A549 (cell line): ENCODE results near the gene RAB1B. TPM values are rescaled to one million over a fixed set of nuclear protein-coding genes. Genes with fewer than 3 reads are reported as not detected.

Experiments
- ATAC-seq, 2 experiments: fragments of 200-7000 bp in 1 of 2; fragments of >200 bp in 1 of 2; cut with Nextera tagmentation in 1 of 2; cut with Tn5 transposase in 1 of 2; 3 replicates each; pipeline versions ENCODE4 v1.8.0 to v1.9.1; 2018 to 2020; ENCODE audit warnings: mild to moderate bottlenecking in 1 of 2, moderate library complexity in 1 of 2
- CTCF ChIA-PET: fragments of 300-600 bp; sonication (Branson Sonifier 250); formaldehyde crosslinking; extraction: SDS; loops from one replicate; lab custom pipeline; 2021; ENCODE audit warnings: antibody characterized with exemption, inconsistent platforms; lab: Yijun Ruan, JAX
- POLR2A ChIA-PET: fragments of 350-600 bp; formaldehyde crosslinking; extraction: SDS; loops from one replicate; lab custom pipeline; 2021; ENCODE audit warnings: antibody characterized with exemption, inconsistent platforms; lab: Yijun Ruan, JAX
- DNase-seq, 2 experiments: peaks; one replicate each; pipeline versions ENCODE4 v3.0.0 to v3.0.0-alpha.2; 2011 to 2016; ENCODE audit warnings: low read depth in 1 of 2, low spot score in 1 of 2
- FAIRE-seq: peaks from 2 replicates; lab custom pipeline; 2011; peaks lifted over from hg19 to GRCh38; lab: Jason Lieb, UNC
- H3K27ac ChIP-seq, 2 experiments: fragments of >200 bp; sonication (Bioruptor Twin); formaldehyde crosslinking; 3 replicates each; pipeline ENCODE4 v1.5.1; 2016 to 2017
- H3K4me1 ChIP-seq: fragments of >200 bp; sonication (Bioruptor Twin); formaldehyde crosslinking; 3 replicates; pipeline ENCODE4 v1.6.1; 2016
- H3K4me2 ChIP-seq: fragments of >200 bp; sonication (Bioruptor Twin); formaldehyde crosslinking; 3 replicates; pipeline ENCODE4 v1.6.1; 2016
- H3K4me3 ChIP-seq: fragments of >200 bp; sonication (Bioruptor Twin); formaldehyde crosslinking; 3 replicates; pipeline ENCODE4 v1.5.1; 2016
- H3K9me3 ChIP-seq: fragments of >200 bp; sonication (Bioruptor Twin); formaldehyde crosslinking; 3 replicates; pipeline ENCODE4 v1.6.1; 2016
- CBX2 ChIP-seq: fragments of 200-600 bp; sonication (generic); IDR thresholded peaks from 2 replicates; pipeline ENCODE4 v1.6.1; 2016; ENCODE audit warnings: low read depth, mild to moderate bottlenecking, borderline replicate concordance
- CEBPB ChIP-seq, 2 experiments: fragments of >200 bp in 1 of 2; sonication (Bioruptor Twin) in 1 of 2; formaldehyde crosslinking in 1 of 2; IDR thresholded peaks; 2 replicates each; pipeline ENCODE4 v1.6.1; 2012 to 2016
- FOSB ChIP-seq: fragments of 250-450 bp; sonication (Bioruptor Pico); IDR thresholded peaks from 2 replicates; pipeline ENCODE4 v1.5.0; 2020; ENCODE audit warnings: mild to moderate bottlenecking, moderate library complexity
- FOXS1 ChIP-seq: fragments of 250-450 bp; sonication (Bioruptor Pico); IDR thresholded peaks from 2 replicates; pipeline ENCODE4 v1.5.0; 2020; ENCODE audit warnings: mild to moderate bottlenecking, moderate library complexity
- HDAC2 ChIP-seq: fragments of 200-600 bp; sonication (generic); IDR thresholded peaks from 2 replicates; pipeline ENCODE4 v1.6.1; 2016
- HOXB13 ChIP-seq: fragments of 250-450 bp; sonication (Bioruptor Pico); IDR thresholded peaks from 2 replicates; pipeline ENCODE4 v1.5.0; 2020; ENCODE audit warnings: low read depth, mild to moderate bottlenecking, moderate library complexity
- KDM5A ChIP-seq: fragments of 200-600 bp; sonication (generic); IDR thresholded peaks from 2 replicates; pipeline ENCODE4 v1.6.1; 2016; ENCODE audit warnings: antibody characterized with exemption, mild to moderate bottlenecking
- NFE2L2 ChIP-seq: fragments of 150-350 bp; conservative IDR thresholded peaks from 2 replicates; pipeline ENCODE4 v1.6.1; 2014; ENCODE audit warnings: low read length
- RARB ChIP-seq: fragments of 250-450 bp; sonication (Bioruptor Pico); IDR thresholded peaks from 2 replicates; pipeline ENCODE4 v1.8.0; 2021; ENCODE audit warnings: mild to moderate bottlenecking, moderate library complexity
- TFCP2L1 ChIP-seq: fragments of 250-450 bp; sonication (Bioruptor Pico); IDR thresholded peaks from 2 replicates; pipeline ENCODE4 v1.5.0; 2021; ENCODE audit warnings: mild to moderate bottlenecking
- TP53 ChIP-seq: fragments of 250-450 bp; sonication (Bioruptor Pico); IDR thresholded peaks from 2 replicates; pipeline ENCODE4 v1.5.0; 2021; ENCODE audit warnings: mild to moderate bottlenecking, moderate library complexity
- ZNF302 ChIP-seq: fragments of 250-450 bp; sonication (Bioruptor Pico); IDR thresholded peaks from 2 replicates; pipeline ENCODE4 v1.9.0; 2021; ENCODE audit warnings: inconsistent platforms, mild to moderate bottlenecking, moderate library complexity
- ZSCAN20 ChIP-seq: fragments of 250-450 bp; sonication (Bioruptor Pico); IDR thresholded peaks from 2 replicates; pipeline ENCODE4 v1.8.0; 2022; ENCODE audit warnings: mild to moderate bottlenecking, moderate library complexity
- WGBS: methylation state at CpG from one replicate; pipeline ENCODE4 v1.1.6; 2017; ENCODE audit errors: missing lambda C conversion rate; 5-methylcytosine and 5-hydroxymethylcytosine counted together
- polyA plus RNA-seq, 4 experiments: library from polyadenylated mRNA; depleted of rRNA in 3 of 4; stranded (reverse); fragments of >200 nt; fragmentation: RNase III in 1 of 4; extraction: RNeasy Plus Mini Kit Qiagen cat#74134 plus additional on column Dnase treatment in 1 of 4; gene quantifications; 2 replicates in 3 of 4; 3 replicates in 1 of 4; pipeline ENCODE4 v1.2.3, GENCODE V29; 2011 to 2017
- TF ChIP-seq, protein P1 (sequence below): fragments of 200-600 bp; sonication (generic); IDR thresholded peaks from 2 replicates; pipeline ENCODE4 v1.6.1; 2016; ENCODE audit warnings: antibody characterized with exemption, mild to moderate bottlenecking, moderate library complexity
- TF ChIP-seq, protein P2 (sequence below): fragments of 250-450 bp; sonication (Bioruptor Pico); IDR thresholded peaks from 2 replicates; pipeline ENCODE4 v1.5.0; 2021; ENCODE audit warnings: mild to moderate bottlenecking, moderate library complexity, borderline replicate concordance
- TF ChIP-seq, protein P3 (sequence below): fragments of >200 bp; sonication (Bioruptor Twin); formaldehyde crosslinking; IDR thresholded peaks from 2 replicates; pipeline ENCODE4 v1.6.1; 2016
- TF ChIP-seq, protein P4 (sequence below): fragments of 450-650 bp; IDR thresholded peaks from 2 replicates; pipeline ENCODE4 v1.6.1; 2014; ENCODE audit warnings: antibody characterized with exemption
- TF ChIP-seq, protein P5 (sequence below): fragments of 150-350 bp; IDR thresholded peaks from 2 replicates; pipeline ENCODE4 v1.6.1; 2014; ENCODE audit warnings: low read depth, mild to moderate bottlenecking, low read length

RAB1B gene
- polyA plus RNA-seq, 2 of the 4 experiments (the other 2 are of a cell fraction), result 87.8 to 147 TPM

DNA sequence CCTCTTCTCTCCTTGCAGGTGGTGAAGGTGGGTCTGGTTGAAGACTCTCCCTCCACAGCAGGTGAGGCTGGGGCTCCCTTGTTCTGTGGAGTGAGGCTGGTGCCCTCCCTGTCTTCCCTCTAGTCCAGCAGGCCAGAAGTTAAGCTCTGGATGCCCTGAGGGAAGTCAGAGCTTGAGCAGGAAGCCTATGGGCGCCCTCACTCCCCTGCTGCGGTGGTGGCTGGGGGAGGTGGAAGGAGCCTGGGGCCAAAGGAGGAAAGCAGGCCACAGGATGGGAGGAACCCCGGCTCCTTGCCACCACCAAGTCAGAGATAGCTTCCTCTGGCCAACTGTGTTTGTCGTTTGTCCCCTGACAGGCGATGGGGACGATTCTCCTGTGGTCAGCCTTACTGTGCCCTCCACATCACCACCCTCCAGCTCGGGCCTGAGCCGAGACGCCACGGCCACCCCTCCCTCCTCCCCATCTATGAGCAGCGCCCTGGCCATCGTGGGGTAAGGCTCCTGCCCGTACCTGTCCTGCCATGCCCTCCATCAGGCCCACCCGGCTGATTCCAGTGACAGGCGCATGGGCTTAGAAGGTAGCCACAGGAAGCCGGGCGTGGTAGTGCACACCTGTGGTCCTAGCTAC is 29.5 kb upstream of the RAB1B start:
- Histone ChIP-seq H3K9me3 (no peaks in the 10 kb centered on the region), H3K27ac (no peak overlapping the region), H3K4me1 (no peaks in the 10 kb centered on the region), H3K4me2 (no peak overlapping the region), H3K4me3 (no peak overlapping the region)
- 93% methylated on average over 17 of the region's 17 CpGs for WGBS
- TF ChIP-seq, protein P1, sequence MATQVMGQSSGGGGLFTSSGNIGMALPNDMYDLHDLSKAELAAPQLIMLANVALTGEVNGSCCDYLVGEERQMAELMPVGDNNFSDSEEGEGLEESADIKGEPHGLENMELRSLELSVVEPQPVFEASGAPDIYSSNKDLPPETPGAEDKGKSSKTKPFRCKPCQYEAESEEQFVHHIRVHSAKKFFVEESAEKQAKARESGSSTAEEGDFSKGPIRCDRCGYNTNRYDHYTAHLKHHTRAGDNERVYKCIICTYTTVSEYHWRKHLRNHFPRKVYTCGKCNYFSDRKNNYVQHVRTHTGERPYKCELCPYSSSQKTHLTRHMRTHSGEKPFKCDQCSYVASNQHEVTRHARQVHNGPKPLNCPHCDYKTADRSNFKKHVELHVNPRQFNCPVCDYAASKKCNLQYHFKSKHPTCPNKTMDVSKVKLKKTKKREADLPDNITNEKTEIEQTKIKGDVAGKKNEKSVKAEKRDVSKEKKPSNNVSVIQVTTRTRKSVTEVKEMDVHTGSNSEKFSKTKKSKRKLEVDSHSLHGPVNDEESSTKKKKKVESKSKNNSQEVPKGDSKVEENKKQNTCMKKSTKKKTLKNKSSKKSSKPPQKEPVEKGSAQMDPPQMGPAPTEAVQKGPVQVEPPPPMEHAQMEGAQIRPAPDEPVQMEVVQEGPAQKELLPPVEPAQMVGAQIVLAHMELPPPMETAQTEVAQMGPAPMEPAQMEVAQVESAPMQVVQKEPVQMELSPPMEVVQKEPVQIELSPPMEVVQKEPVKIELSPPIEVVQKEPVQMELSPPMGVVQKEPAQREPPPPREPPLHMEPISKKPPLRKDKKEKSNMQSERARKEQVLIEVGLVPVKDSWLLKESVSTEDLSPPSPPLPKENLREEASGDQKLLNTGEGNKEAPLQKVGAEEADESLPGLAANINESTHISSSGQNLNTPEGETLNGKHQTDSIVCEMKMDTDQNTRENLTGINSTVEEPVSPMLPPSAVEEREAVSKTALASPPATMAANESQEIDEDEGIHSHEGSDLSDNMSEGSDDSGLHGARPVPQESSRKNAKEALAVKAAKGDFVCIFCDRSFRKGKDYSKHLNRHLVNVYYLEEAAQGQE, result no peak
- TF ChIP-seq HDAC2 (no peak), KDM5A (no peak), NFE2L2 (no peak)
- TF ChIP-seq, protein P2, sequence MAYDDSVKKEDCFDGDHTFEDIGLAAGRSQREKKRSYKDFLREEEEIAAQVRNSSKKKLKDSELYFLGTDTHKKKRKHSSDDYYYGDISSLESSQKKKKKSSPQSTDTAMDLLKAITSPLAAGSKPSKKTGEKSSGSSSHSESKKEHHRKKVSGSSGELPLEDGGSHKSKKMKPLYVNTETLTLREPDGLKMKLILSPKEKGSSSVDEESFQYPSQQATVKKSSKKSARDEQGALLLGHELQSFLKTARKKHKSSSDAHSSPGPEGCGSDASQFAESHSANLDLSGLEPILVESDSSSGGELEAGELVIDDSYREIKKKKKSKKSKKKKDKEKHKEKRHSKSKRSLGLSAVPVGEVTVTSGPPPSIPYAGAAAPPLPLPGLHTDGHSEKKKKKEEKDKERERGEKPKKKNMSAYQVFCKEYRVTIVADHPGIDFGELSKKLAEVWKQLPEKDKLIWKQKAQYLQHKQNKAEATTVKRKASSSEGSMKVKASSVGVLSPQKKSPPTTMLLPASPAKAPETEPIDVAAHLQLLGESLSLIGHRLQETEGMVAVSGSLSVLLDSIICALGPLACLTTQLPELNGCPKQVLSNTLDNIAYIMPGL (CRISPR knock-in tag), result no peak
- CTCF ChIA-PET, result interaction anchor here (1.2 to 1.5 kb wide), 3 partner anchors 14 to 21 kb away, joined by 3 to 6 read pairs (median 4); no protein-coding TSS in a partner anchor
- no peak for DNase-seq
- ATAC-seq, result no peak
- POLR2A ChIA-PET, result no interaction called here
- FAIRE-seq, result no peak

DNA sequence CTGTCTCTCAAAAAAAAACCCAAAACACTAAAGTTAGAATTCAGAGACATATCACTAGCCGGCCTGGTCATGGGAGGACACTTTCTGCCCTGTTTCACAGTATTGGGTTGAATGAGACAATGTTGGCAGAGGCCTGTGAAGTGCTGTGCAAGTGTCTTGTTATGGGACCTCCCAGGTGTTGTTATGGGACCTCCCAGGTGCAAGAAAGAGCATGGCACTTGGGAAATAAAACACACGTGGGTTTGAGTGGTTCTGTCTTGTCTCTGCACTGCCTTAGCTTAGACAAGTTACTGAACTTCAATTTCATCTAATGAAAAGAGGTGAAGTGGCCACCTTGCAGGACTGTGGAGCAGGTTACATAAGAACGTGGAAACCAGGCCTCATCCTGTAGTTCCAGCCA is 28.9 kb upstream of the RAB1B start:
- H3K4me1 ChIP-seq, result no peaks in the 10 kb centered on the region
- H3K4me2 ChIP-seq, result no peak overlapping the region
- CTCF ChIA-PET, result interaction anchor here (1.2 to 1.5 kb wide), 2 partner anchors 17 to 21 kb away, joined by 3 to 6 read pairs; no protein-coding TSS in a partner anchor
- no peak for ATAC-seq
- POLR2A ChIA-PET, result no interaction called here
- no peak overlapping the region for H3K4me3 ChIP-seq
- DNase-seq, result no peak
- no peaks in the 10 kb centered on the region for H3K9me3 ChIP-seq
- WGBS, result 69% methylated on average over 3 of the region's 3 CpGs
- H3K27ac ChIP-seq, result no peak overlapping the region
- no peak for FAIRE-seq
- TF ChIP-seq, protein P3, sequence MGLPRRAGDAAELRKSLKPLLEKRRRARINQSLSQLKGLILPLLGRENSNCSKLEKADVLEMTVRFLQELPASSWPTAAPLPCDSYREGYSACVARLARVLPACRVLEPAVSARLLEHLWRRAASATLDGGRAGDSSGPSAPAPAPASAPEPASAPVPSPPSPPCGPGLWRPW, result no peak
- TF ChIP-seq ZSCAN20, result no peak
- TF ChIP-seq RARB (CRISPR knock-in tag), result no peak

DNA sequence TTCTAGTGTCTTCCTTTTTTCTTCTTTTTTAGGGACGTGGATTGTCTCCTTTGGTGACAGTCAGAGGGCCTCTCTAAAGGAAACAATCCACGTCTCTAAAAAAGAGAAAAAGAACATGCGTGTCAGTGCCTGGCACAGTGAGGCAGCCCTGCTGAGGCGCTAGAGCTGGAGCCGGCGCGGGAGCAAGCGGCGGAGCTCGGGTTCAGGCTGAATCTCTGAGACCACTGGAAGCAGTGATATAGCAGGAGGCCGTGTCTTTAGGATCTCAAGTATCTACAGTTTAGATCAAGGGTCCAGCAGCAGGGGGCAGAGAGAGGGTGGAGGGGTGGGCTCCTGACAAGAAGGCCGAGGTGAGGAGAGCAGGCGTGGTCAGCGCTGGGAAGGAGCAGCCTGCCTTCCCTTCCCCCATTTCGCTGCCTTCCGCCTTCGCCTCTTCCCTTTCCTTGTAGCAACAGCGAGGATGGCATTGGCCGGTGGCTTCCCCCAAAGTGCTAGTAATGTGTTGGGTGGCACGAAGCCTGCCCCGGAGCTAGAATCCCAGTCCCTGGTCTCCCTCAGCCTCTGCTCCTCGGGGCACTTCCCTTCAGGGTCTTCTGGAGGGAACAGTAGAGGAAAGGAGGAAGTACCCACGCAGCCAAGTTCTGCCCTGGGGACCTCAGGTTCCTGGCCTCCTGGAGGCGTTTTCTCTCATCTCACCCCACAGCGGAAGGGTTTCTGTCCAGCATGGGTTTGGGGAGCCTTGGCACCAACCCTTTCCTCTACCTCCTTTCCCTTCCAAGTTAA is 28.2 kb upstream of the RAB1B start:
- POLR2A ChIA-PET, result no interaction called here
- DNase-seq (no peak), ATAC-seq (no peak), FAIRE-seq (no peak)
- H3K4me3 ChIP-seq, result no peak overlapping the region
- TF ChIP-seq FOXS1 (CRISPR knock-in tag) (no peak), TFCP2L1 (no peak)
- CTCF ChIA-PET, result interaction anchor here (0.7 to 6.9 kb wide), 4 partner anchors 13 to 21 kb away, joined by 3 to 72 read pairs (median 5); no protein-coding TSS in a partner anchor
- no peaks in the 10 kb centered on the region for H3K9me3 ChIP-seq
- H3K4me1 ChIP-seq, result no peaks in the 10 kb centered on the region
- H3K4me2 ChIP-seq, result no peak overlapping the region
- H3K27ac ChIP-seq, result no peak overlapping the region
- WGBS, result 94% methylated on average over 25 of the region's 25 CpGs

DNA sequence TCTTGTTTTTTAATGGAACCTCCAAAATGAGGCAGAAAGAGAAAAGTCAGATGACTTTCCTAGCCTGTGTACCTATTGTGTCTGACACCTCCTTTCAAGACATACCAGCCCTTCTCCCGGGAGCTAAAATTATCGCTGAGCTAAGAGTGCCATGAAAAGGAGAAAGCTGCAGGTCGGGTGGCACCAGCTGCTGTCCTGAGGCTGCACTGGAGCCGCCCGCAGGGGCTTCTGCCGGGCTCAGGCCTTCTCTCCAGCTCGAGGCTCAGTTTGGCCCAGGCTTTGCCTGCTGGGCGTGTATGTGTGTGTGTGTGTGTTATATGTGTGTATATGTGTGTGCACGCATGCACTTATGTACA is 27.7 kb upstream of the RAB1B start:
- Histone ChIP-seq H3K4me3 (no peak overlapping the region), H3K4me1 (no peaks in the 10 kb centered on the region), H3K27ac (no peak overlapping the region), H3K9me3 (no peaks in the 10 kb centered on the region), H3K4me2 (no peak overlapping the region)
- no peak for ATAC-seq
- POLR2A ChIA-PET, result no interaction called here
- CTCF ChIA-PET, result interaction anchor here (0.7 to 6.9 kb wide), 4 partner anchors 13 to 42 kb away, joined by 3 to 72 read pairs (median 5); no protein-coding TSS in a partner anchor
- no peak for DNase-seq
- WGBS, result 76% methylated on average over 9 of the region's 9 CpGs
- FAIRE-seq, result no peak
- TF ChIP-seq TP53 (no peak), ZNF302 (CRISPR knock-in tag) (no peak), CEBPB (IDR thresholded peaks at IDR 0.05) (no peak), HOXB13 (CRISPR knock-in tag) (no peak), FOXS1 (CRISPR knock-in tag) (no peak), ZSCAN20 (no peak), FOSB (CRISPR knock-in tag) (no peak), CBX2 (no peak)
- TF ChIP-seq, protein P4, sequence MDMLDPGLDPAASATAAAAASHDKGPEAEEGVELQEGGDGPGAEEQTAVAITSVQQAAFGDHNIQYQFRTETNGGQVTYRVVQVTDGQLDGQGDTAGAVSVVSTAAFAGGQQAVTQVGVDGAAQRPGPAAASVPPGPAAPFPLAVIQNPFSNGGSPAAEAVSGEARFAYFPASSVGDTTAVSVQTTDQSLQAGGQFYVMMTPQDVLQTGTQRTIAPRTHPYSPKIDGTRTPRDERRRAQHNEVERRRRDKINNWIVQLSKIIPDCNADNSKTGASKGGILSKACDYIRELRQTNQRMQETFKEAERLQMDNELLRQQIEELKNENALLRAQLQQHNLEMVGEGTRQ, result no peak
- TF ChIP-seq, protein P5, sequence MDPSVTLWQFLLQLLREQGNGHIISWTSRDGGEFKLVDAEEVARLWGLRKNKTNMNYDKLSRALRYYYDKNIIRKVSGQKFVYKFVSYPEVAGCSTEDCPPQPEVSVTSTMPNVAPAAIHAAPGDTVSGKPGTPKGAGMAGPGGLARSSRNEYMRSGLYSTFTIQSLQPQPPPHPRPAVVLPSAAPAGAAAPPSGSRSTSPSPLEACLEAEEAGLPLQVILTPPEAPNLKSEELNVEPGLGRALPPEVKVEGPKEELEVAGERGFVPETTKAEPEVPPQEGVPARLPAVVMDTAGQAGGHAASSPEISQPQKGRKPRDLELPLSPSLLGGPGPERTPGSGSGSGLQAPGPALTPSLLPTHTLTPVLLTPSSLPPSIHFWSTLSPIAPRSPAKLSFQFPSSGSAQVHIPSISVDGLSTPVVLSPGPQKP, result no peak
- TF ChIP-seq, protein P3, result no peak
